A549 (cell line): ENCODE measurements around the gene POU6F1. TPM values are rescaled to one million over a fixed set of nuclear protein-coding genes. Genes with fewer than 3 reads are reported as not detected.

Experiments
- ATAC-seq, 2 experiments: fragments of 200-7000 bp in 1 of 2; fragments of >200 bp in 1 of 2; cut with Nextera tagmentation in 1 of 2; cut with Tn5 transposase in 1 of 2; 3 replicates each; pipeline versions ENCODE4 v1.8.0 to v1.9.1; 2018 to 2020; ENCODE audit warnings: mild to moderate bottlenecking in 1 of 2, moderate library complexity in 1 of 2
- CTCF ChIA-PET: fragments of 300-600 bp; sonication (Branson Sonifier 250); formaldehyde crosslinking; extraction: SDS; loops from one replicate; lab custom pipeline; 2021; ENCODE audit warnings: antibody characterized with exemption, inconsistent platforms; lab: Yijun Ruan, JAX
- POLR2A ChIA-PET: fragments of 350-600 bp; formaldehyde crosslinking; extraction: SDS; loops from one replicate; lab custom pipeline; 2021; ENCODE audit warnings: antibody characterized with exemption, inconsistent platforms; lab: Yijun Ruan, JAX
- DNase-seq, 2 experiments: peaks; one replicate each; pipeline versions ENCODE4 v3.0.0 to v3.0.0-alpha.2; 2011 to 2016; ENCODE audit warnings: low read depth in 1 of 2, low spot score in 1 of 2
- FAIRE-seq: peaks from 2 replicates; lab custom pipeline; 2011; peaks lifted over from hg19 to GRCh38; lab: Jason Lieb, UNC
- H3K27ac ChIP-seq, 2 experiments: fragments of >200 bp; sonication (Bioruptor Twin); formaldehyde crosslinking; 3 replicates each; pipeline ENCODE4 v1.5.1; 2016 to 2017
- H3K4me1 ChIP-seq: fragments of >200 bp; sonication (Bioruptor Twin); formaldehyde crosslinking; 3 replicates; pipeline ENCODE4 v1.6.1; 2016
- H3K4me2 ChIP-seq: fragments of >200 bp; sonication (Bioruptor Twin); formaldehyde crosslinking; 3 replicates; pipeline ENCODE4 v1.6.1; 2016
- H3K4me3 ChIP-seq: fragments of >200 bp; sonication (Bioruptor Twin); formaldehyde crosslinking; 3 replicates; pipeline ENCODE4 v1.5.1; 2016
- H3K9me3 ChIP-seq: fragments of >200 bp; sonication (Bioruptor Twin); formaldehyde crosslinking; 3 replicates; pipeline ENCODE4 v1.6.1; 2016
- ATOH8 ChIP-seq: fragments of 250-450 bp; sonication (Bioruptor Pico); IDR thresholded peaks from 2 replicates; pipeline ENCODE4 v1.5.0; 2020; ENCODE audit warnings: low read depth, mild to moderate bottlenecking, moderate library complexity
- CBX8 ChIP-seq: fragments of 200-600 bp; sonication (generic); IDR thresholded peaks from 2 replicates; pipeline ENCODE4 v1.6.1; 2016
- CHD4 ChIP-seq: fragments of 200-600 bp; sonication (generic); IDR thresholded peaks from 2 replicates; pipeline ENCODE4 v1.6.1; 2016; ENCODE audit warnings: antibody characterized with exemption, mild to moderate bottlenecking, borderline replicate concordance
- CTCF ChIP-seq: fragments of >200 bp; sonication (Bioruptor Twin); formaldehyde crosslinking; IDR thresholded peaks from 3 replicates; pipeline ENCODE4 v1.5.1; 2016
- EHF ChIP-seq: fragments of 250-450 bp; sonication (Bioruptor Pico); IDR thresholded peaks from 2 replicates; pipeline ENCODE4 v1.5.0; 2020; ENCODE audit warnings: mild to moderate bottlenecking
- FOSB ChIP-seq: fragments of 250-450 bp; sonication (Bioruptor Pico); IDR thresholded peaks from 2 replicates; pipeline ENCODE4 v1.5.0; 2020; ENCODE audit warnings: mild to moderate bottlenecking, moderate library complexity
- GATA3 ChIP-seq: IDR thresholded peaks from 2 replicates; pipeline ENCODE4 v1.6.1; 2012; ENCODE audit warnings: borderline replicate concordance
- HES2 ChIP-seq: fragments of >200 bp; sonication (Bioruptor Twin); formaldehyde crosslinking; IDR thresholded peaks from 2 replicates; pipeline ENCODE4 v1.6.1; 2016
- HEYL ChIP-seq: fragments of 250-450 bp; sonication (Bioruptor Pico); IDR thresholded peaks from 2 replicates; pipeline ENCODE4 v1.8.0; 2021; ENCODE audit warnings: mild to moderate bottlenecking, moderate library complexity
- HOXA7 ChIP-seq: fragments of 250-450 bp; sonication (Bioruptor Pico); IDR thresholded peaks from 2 replicates; pipeline ENCODE4 v1.5.0; 2020; ENCODE audit warnings: mild to moderate bottlenecking, moderate library complexity
- HOXB5 ChIP-seq: fragments of 250-450 bp; sonication (Bioruptor Pico); IDR thresholded peaks from 2 replicates; pipeline ENCODE4 v1.5.0; 2020; ENCODE audit warnings: mild to moderate bottlenecking, moderate library complexity
- JUNB ChIP-seq: fragments of >200 bp; sonication (Bioruptor Twin); formaldehyde crosslinking; IDR thresholded peaks from 2 replicates; pipeline ENCODE4 v1.6.1; 2016
- MAX ChIP-seq: IDR thresholded peaks from 2 replicates; pipeline ENCODE4 v1.6.1; 2012
- MAZ ChIP-seq: fragments of 150-350 bp; IDR thresholded peaks from 2 replicates; pipeline ENCODE4 v1.6.1; 2014; ENCODE audit warnings: antibody characterized with exemption, low read depth, low read length, borderline replicate concordance
- MYC ChIP-seq: IDR thresholded peaks from 2 replicates; pipeline ENCODE4 v1.6.1; 2012; ENCODE audit warnings: mild to moderate bottlenecking, inconsistent platforms, low read length, improper control_type of control experiment, borderline replicate concordance
- NR3C1 ChIP-seq: fragments of >200 bp; sonication (Bioruptor Twin); formaldehyde crosslinking; IDR thresholded peaks from 3 replicates; pipeline ENCODE4 v1.6.1; 2017
- PHF8 ChIP-seq: fragments of 200-600 bp; sonication (generic); IDR thresholded peaks from 2 replicates; pipeline ENCODE4 v1.6.1; 2016; ENCODE audit warnings: low read depth, mild to moderate bottlenecking, antibody characterized with exemption, moderate library complexity, borderline replicate concordance
- POLR2A ChIP-seq: IDR thresholded peaks from 2 replicates; pipeline ENCODE4 v1.6.1; 2012; ENCODE audit warnings: mild to moderate bottlenecking, low read length
- POLR2AphosphoS2 ChIP-seq: conservative IDR thresholded peaks from 2 replicates; pipeline ENCODE4 v1.6.1; 2012; ENCODE audit warnings: low read length, improper control_type of control experiment, inconsistent platforms
- RARB ChIP-seq: fragments of 250-450 bp; sonication (Bioruptor Pico); IDR thresholded peaks from 2 replicates; pipeline ENCODE4 v1.8.0; 2021; ENCODE audit warnings: mild to moderate bottlenecking, moderate library complexity
- RCOR1 ChIP-seq: fragments of 150-350 bp; IDR thresholded peaks from 2 replicates; pipeline ENCODE4 v1.6.1; 2014; ENCODE audit warnings: antibody characterized with exemption, low read length, low read depth
- RFX5 ChIP-seq: fragments of 450-650 bp; IDR thresholded peaks from 2 replicates; pipeline ENCODE4 v1.7.1; 2014; ENCODE audit warnings: antibody characterized with exemption, mild to moderate bottlenecking, moderate library complexity
- SMC3 ChIP-seq: fragments of >200 bp; sonication (Bioruptor Twin); formaldehyde crosslinking; IDR thresholded peaks from 3 replicates; pipeline ENCODE4 v1.6.1; 2018; ENCODE audit warnings: inconsistent platforms
- USF2 ChIP-seq: fragments of 450-650 bp; IDR thresholded peaks from 2 replicates; pipeline ENCODE4 v1.6.1; 2014; ENCODE audit warnings: antibody characterized with exemption
- ZC3H11A ChIP-seq: fragments of 450-650 bp; IDR thresholded peaks from 2 replicates; pipeline ENCODE4 v1.6.1; 2014; ENCODE audit warnings: antibody characterized with exemption, mild to moderate bottlenecking
- ZFP36 ChIP-seq: fragments of 450-650 bp; IDR thresholded peaks from 2 replicates; pipeline ENCODE4 v1.6.1; 2014; ENCODE audit warnings: borderline replicate concordance; ENCODE audit not compliant: partially characterized antibody
- ZNF302 ChIP-seq: fragments of 250-450 bp; sonication (Bioruptor Pico); IDR thresholded peaks from 2 replicates; pipeline ENCODE4 v1.9.0; 2021; ENCODE audit warnings: inconsistent platforms, mild to moderate bottlenecking, moderate library complexity
- ZSCAN20 ChIP-seq: fragments of 250-450 bp; sonication (Bioruptor Pico); IDR thresholded peaks from 2 replicates; pipeline ENCODE4 v1.8.0; 2022; ENCODE audit warnings: mild to moderate bottlenecking, moderate library complexity
- WGBS: methylation state at CpG from one replicate; pipeline ENCODE4 v1.1.6; 2017; ENCODE audit errors: missing lambda C conversion rate; 5-methylcytosine and 5-hydroxymethylcytosine counted together
- polyA plus RNA-seq, 4 experiments: library from polyadenylated mRNA; depleted of rRNA in 3 of 4; stranded (reverse); fragments of >200 nt; fragmentation: RNase III in 1 of 4; extraction: RNeasy Plus Mini Kit Qiagen cat#74134 plus additional on column Dnase treatment in 1 of 4; gene quantifications; 2 replicates in 3 of 4; 3 replicates in 1 of 4; pipeline ENCODE4 v1.2.3, GENCODE V29; 2011 to 2017

Gene POU6F1
- polyA plus RNA-seq, 2 of the 4 experiments (the other 2 are of a cell fraction): 0.58 to 1.3 TPM

GRCh38 chr12:51208016-51208660 is 9.7 kb downstream of the POU6F1 start:
- H3K4me1 ChIP-seq: 0 out of 3 replicates have a peak, but pooled peaks cover 3% of the 10 kb centered on the region
- FAIRE-seq (no peak), ATAC-seq (no peak), DNase-seq (no peak)
- no peak overlapping the region for H3K4me2 ChIP-seq
- WGBS: 71% methylated on average over 7 of the region's 7 CpGs
- no peak overlapping the region for H3K4me3 ChIP-seq
- H3K27ac ChIP-seq: no peak overlapping the region
- POLR2A ChIA-PET: no interaction called here
- no peaks in the 10 kb centered on the region for H3K9me3 ChIP-seq
- TF ChIP-seq ZC3H11A (no peak), FOSB (CRISPR knock-in tag) (no peak), MYC (no peak), HOXA7 (CRISPR knock-in tag) (no peak), MAX (no peak), MAZ (no peak), GATA3 (no peak), ATOH8 (no peak), USF2 (no peak), RCOR1 (no peak), CHD4 (no peak), HES2 (no peak), HEYL (CRISPR knock-in tag) (no peak), RARB (CRISPR knock-in tag) (no peak)
- TF ChIP-seq, all 56 proteins: peak for 0
- CTCF ChIA-PET: interaction anchor here (3.2 kb wide), 1 partner anchor 9 kb away, joined by 11 read pairs; the partner anchor contains the start of gene POU6F1

- ChIA-PET CTCF (interaction anchor here (1.7 kb wide), 1 partner anchor 11 kb away, joined by 5 read pairs; no protein-coding TSS in a partner anchor), POLR2A (interaction anchor here (1.6 kb wide), 1 partner anchor 13 kb away, joined by 6 read pairs; the partner anchor contains the start of gene POU6F1)
- FAIRE-seq (no peak), DNase-seq (no peak), ATAC-seq (no peak)
- TF ChIP-seq RFX5 (no peak), POLR2A (no peak), CHD4 (no peak), ZFP36 (no peak), HEYL (CRISPR knock-in tag) (no peak)
- Histone ChIP-seq H3K27ac (no peak overlapping the region), H3K4me2 (no peak overlapping the region), H3K4me1 (0 out of 3 replicates have a peak, but pooled peaks cover 3% of the 10 kb centered on the region), H3K4me3 (no peak overlapping the region), H3K9me3 (no peaks in the 10 kb centered on the region)
- WGBS: 91% methylated on average over 6 of the region's 6 CpGs
Observed at GRCh38 chr12:51205350-51205749, 12.5 kb downstream of the POU6F1 start.

GRCh38 chr12:51202718-51203117 is 15.1 kb downstream of the POU6F1 start:
- no peak for FAIRE-seq
- WGBS: 85% methylated on average over 5 of the region's 5 CpGs
- Histone ChIP-seq H3K4me2 (no peak overlapping the region), H3K4me1 (0 out of 3 replicates have a peak, but pooled peaks cover 3% of the 10 kb centered on the region), H3K27ac (no peak overlapping the region), H3K4me3 (no peak overlapping the region), H3K9me3 (no peaks in the 10 kb centered on the region)
- ATAC-seq: no peak
- TF ChIP-seq RFX5 (no peak), EHF (CRISPR knock-in tag) (no peak), JUNB (no peak), NR3C1 (no peak), CTCF (no peak), MAX (no peak), PHF8 (no peak), CBX8 (no peak), HOXB5 (CRISPR knock-in tag) (no peak), ZNF302 (CRISPR knock-in tag) (no peak), SMC3 (no peak), POLR2AphosphoS2 (no peak), ZSCAN20 (CRISPR knock-in tag) (no peak)
- no peak for DNase-seq
- ChIA-PET POLR2A (no interaction called here), CTCF (interaction anchor here (3.0 kb wide), 1 partner anchor 16 kb away, joined by 6 read pairs; no protein-coding TSS in a partner anchor)
